BE2C (cell line): Measurements from ENCODE around the gene SERTAD2.

Source experiments
- DNase-seq: peaks from one replicate; pipeline ENCODE4 v3.0.0-alpha.2; 2020
- H3K27me3 ChIP-seq: fragments of 250-450 bp; sonication (Bioruptor Pico); 2 replicates; pipeline ENCODE4 v1.5.1; 2020; ENCODE audit warnings: mild to moderate bottlenecking
- H3K36me3 ChIP-seq: fragments of 250-450 bp; sonication (Bioruptor Pico); 2 replicates; pipeline ENCODE4 v1.5.1; 2020; ENCODE audit warnings: mild to moderate bottlenecking
- H3K4me1 ChIP-seq: fragments of 250-450 bp; sonication (Bioruptor Pico); 2 replicates; pipeline ENCODE4 v1.5.1; 2020
- H3K4me3 ChIP-seq: 2 replicates; pipeline ENCODE4 v1.5.1; 2011; ENCODE audit warnings: low read depth, low read length
- H3K9me3 ChIP-seq: fragments of 250-450 bp; sonication (Bioruptor Pico); 2 replicates; pipeline ENCODE4 v1.5.1; 2020
- CTCF ChIP-seq: IDR thresholded peaks from 2 replicates; pipeline ENCODE4 v1.5.1; 2012; ENCODE audit warnings: mild to moderate bottlenecking, low read depth, low read length

Gene SERTAD2

GRCh38 chr2:64622443-64623241, 31.1 kb downstream of the SERTAD2 start:
- Histone ChIP-seq H3K36me3 (no peaks in the 10 kb centered on the region), H3K4me1 (no peaks in the 10 kb centered on the region), H3K4me3 (no peak overlapping the region), H3K27me3 (no peaks in the 10 kb centered on the region), H3K9me3 (no peaks in the 10 kb centered on the region)
- no peak for TF ChIP-seq CTCF
- DNase-seq: no peak

- Histone ChIP-seq H3K4me1 (no peaks in the 10 kb centered on the region), H3K27me3 (no peaks in the 10 kb centered on the region), H3K9me3 (no peaks in the 10 kb centered on the region), H3K36me3 (no peaks in the 10 kb centered on the region), H3K4me3 (no peak overlapping the region)
- TF ChIP-seq CTCF: no peak
- no peak for DNase-seq
These were observed 33.1 kb downstream of the SERTAD2 start for GRCh38 chr2:64620661-64621060.

- Histone ChIP-seq H3K4me3 (no peak overlapping the region), H3K36me3 (no peaks in the 10 kb centered on the region), H3K27me3 (no peaks in the 10 kb centered on the region), H3K4me1 (no peaks in the 10 kb centered on the region), H3K9me3 (no peaks in the 10 kb centered on the region)
- no peak for DNase-seq
- TF ChIP-seq CTCF: no peak
These were observed 36.0 kb downstream of the SERTAD2 start for GRCh38 chr2:64617631-64618151.

- TF ChIP-seq CTCF: no peak
- no peaks in the 10 kb centered on the region for H3K4me1 ChIP-seq
- H3K36me3 ChIP-seq: no peaks in the 10 kb centered on the region
- H3K27me3 ChIP-seq: no peaks in the 10 kb centered on the region
- no peak overlapping the region for H3K4me3 ChIP-seq
- no peaks in the 10 kb centered on the region for H3K9me3 ChIP-seq
- no peak for DNase-seq
These were observed 37.7 kb downstream of the SERTAD2 start for GRCh38 chr2:64615844-64616536.

- Histone ChIP-seq H3K9me3 (no peaks in the 10 kb centered on the region), H3K4me3 (no peak overlapping the region), H3K36me3 (no peaks in the 10 kb centered on the region), H3K27me3 (no peaks in the 10 kb centered on the region), H3K4me1 (no peaks in the 10 kb centered on the region)
- no peak for TF ChIP-seq CTCF
- DNase-seq: no peak
These were observed 38.4 kb downstream of the SERTAD2 start for GRCh38 chr2:64615192-64615763.
